GM18951 (cell line): Measurements from ENCODE around the gene TIRAP.

Experiments used
- POLR2A ChIP-seq: IDR thresholded peaks from 4 replicates; pipeline ENCODE4 v1.6.1; 2011; ENCODE audit warnings: mild to moderate bottlenecking; ENCODE audit not compliant: insufficient read length, insufficient read depth; ENCODE audit errors: extremely low read depth
- in situ Hi-C: fragments of 300-500 bp; cut with MboI; formaldehyde crosslinking; loops from one replicate; pipeline ENCODE4 v1.12.0; 2022; ENCODE audit warnings: low sequenced_read_pairs, mixed read lengths, inconsistent platforms; ENCODE audit not compliant: unreplicated experiment

The TIRAP gene

DNA sequence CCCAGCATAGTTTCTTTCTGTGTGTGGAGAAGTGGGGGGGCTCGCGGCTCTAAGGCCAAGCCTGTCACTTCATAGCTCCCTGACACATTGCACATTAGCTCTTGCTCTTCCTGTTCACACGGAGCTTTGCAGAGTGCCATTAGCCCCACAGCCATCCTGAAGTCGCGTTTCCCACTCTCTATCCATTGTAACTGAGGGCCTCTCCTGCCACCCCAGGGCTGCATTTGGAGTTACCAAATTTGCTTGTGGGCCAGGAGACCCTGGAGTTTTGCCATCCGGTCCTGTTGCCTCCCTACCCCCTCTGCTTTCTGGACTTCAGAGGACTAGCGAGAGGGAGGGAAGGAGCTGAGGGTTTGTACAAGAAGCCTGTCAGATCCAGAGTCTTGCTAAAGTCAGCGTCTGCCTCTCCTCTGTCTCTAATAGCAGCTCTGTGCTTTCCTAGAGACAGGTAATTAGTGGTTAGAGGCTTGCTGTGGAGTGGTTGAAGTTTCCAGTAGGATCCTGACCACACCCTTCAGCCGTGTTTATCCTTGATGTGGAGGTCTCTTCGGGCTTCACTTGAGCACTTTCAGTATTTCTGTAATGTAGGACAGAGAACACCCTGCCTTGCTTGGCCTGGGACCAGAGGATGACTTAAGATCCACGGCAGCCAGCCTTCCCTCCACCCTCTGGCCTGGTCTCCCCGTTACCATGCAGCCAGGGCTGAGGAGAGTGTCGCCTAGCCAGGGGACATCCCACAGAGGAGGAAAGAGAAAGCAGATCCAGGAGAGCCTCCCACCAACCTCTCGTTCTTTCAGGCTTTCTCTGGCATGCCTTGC is 35.1 kb downstream of the TIRAP start:
- in situ Hi-C loops, result no loop called here
- TF ChIP-seq POLR2A, result no peak

DNA sequence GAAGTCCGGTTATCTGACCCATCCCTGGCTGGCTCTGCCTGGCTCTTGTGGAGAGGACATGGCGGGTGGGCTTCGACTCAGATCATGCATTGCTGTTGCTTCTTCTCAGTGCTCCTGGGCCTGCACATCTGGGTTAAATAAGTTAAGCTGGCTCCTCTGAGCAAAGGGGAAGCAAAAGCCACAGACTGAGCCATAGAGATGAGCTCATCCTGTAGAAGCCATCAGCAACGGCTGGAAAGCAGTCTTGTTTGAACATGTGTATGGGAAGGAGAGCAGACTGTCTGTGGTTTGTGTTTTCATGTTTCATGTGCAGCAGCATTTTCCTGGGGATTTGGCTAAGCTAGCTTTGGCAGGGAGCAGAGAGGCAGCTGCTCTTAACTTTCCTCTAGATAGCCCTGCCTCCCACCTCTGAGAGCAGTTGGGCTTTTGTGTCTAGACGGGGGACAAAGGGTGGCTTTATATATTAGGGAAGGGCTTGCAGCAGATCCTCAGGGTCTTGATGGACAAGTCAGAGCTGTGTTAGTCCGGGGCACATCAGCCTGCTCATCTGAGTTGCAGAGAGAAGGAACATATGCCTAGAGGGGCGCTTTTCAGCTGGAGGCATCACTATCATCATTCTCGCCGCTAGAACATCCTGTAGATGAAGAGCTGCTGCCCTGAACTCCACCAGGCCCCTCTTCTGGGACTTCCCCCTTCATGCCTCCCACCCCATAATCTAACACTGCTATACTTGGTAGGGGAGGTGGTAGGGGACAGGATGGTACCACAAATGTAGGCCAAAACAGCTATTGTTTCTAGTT is 35.9 kb downstream of the TIRAP start:
- TF ChIP-seq POLR2A, result no peak
- in situ Hi-C loops, result no loop called here

- no peak for TF ChIP-seq POLR2A
- in situ Hi-C loops, result no loop called here
Observed at GRCh38 chr11:126319374-126319740, 36.5 kb downstream of the TIRAP start.

GRCh38 chr11:126322996-126323395 is 40.1 kb downstream of the TIRAP start:
- in situ Hi-C loops, result no loop called here
- TF ChIP-seq POLR2A, result no peak

DNA sequence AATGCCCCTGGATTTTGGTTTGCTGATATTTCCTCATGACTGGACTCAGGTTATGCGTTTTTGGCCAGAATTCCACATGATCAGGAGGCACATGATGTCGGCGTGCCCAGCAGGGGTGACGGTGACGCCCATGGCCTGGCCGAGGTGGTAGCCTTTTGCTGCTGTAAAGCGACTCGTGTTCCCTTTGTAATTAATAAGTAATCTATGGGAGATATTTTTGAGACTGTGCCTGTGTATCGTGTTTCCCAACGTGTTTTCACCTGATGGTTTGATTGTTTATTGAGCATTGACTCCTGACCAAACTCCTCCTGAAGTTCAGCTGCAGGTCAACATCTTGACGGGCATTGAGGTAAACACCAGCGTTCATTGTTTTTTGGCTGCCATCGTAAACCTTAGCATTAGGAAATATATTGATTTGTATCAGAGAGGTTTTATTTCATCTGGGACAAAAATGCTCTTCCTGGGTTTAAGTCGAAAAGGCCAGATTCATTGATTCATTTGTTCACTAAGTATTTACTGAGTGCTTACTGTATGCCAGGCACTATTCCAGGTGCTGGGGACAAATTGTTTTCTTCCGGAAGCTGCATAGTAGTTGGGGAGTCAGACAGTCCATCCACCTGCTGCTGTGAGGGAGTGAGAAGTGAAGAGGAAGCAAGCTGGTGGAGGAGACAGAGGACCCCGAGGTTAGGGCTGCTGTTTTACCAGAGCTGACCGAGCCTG is 44.5 kb downstream of the TIRAP start:
- TF ChIP-seq POLR2A, result no peak
- in situ Hi-C loops, result no loop called here

GRCh38 chr11:126328001-126328390 is 45.1 kb downstream of the TIRAP start:
- TF ChIP-seq POLR2A, result no peak
- in situ Hi-C loops, result no loop called here

- TF ChIP-seq POLR2A, result no peak
- in situ Hi-C loops, result no loop called here
Observed at GRCh38 chr11:126328444-126328843, 45.6 kb downstream of the TIRAP start.

GRCh38 chr11:126328938-126329643 is 46.2 kb downstream of the TIRAP start:
- no peak for TF ChIP-seq POLR2A

DNA sequence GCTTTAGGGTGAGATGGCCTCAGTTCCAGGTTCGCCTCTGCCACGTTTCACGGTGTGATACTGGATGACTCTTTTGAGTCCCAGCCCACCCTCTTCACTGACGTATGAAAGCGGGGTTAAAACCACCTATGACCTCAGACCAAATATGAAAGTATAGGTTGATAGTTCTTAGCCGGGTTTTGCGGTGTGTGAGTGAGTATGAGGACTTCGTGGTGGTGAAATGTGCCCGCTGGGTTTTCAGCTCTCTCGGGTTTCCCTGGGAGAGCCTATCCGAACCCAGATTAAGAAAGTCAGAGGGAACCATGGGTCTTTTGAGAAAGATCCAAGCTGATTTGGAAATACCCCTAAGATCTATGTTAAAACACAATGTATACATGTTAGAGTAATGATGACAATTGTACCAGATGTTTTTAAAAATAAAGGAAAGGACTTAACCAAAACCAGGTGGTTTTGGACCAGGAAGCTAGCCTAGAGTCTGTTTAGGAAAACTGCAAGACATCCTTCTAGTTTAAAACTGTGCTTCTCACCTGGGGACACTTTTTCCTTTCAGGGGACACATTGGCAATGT is 46.8 kb downstream of the TIRAP start:
- in situ Hi-C loops, result no loop called here
- no peak for TF ChIP-seq POLR2A

More at GRCh38 chr11:126328938-126329643, 46.2 kb downstream of the TIRAP start:
- in situ Hi-C loops, result no loop called here

DNA sequence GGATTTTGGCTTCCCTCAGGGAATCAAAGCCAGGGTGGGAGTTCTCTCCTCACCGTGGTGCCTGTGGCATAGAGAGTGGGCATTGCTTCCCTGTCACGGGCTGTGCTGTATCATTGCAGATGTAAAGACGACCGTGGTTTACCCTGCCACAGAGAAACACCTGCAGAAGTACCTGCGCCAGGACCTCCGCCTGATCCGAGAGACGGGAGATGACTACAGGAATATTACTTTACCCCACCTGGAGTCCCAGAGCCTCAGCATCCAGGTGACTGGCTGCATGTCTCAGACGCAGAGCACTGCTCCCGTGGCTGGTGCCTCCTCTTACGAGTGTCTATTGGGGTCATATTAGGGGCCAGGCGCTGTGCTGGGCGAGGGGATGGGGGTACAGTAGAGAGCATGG is 48.4 kb downstream of the TIRAP start:
- in situ Hi-C loops, result no loop called here
- no peak for TF ChIP-seq POLR2A

GRCh38 chr11:126332221-126332711 is 49.4 kb downstream of the TIRAP start:
- in situ Hi-C loops, result no loop called here

GRCh38 chr11:126333142-126333541 is 50.2 kb downstream of the TIRAP start:
- in situ Hi-C loops, result no loop called here
- no peak for TF ChIP-seq POLR2A

More at GRCh38 chr11:126332221-126332711, 49.4 kb downstream of the TIRAP start:
- TF ChIP-seq POLR2A, result no peak
